AG04449 (cell line): ENCODE measurements around the gene STK4.

Source experiments
- CTCF ChIA-PET: fragments of 350-600 bp; formaldehyde crosslinking; extraction: SDS; loops from one replicate; lab custom pipeline; 2021; ENCODE audit warnings: antibody characterized with exemption; lab: Yijun Ruan, JAX
- POLR2A ChIA-PET: fragments of 400-600, 350-600 bp; formaldehyde crosslinking; extraction: SDS; loops from one replicate; lab custom pipeline; 2020; ENCODE audit warnings: antibody characterized with exemption, inconsistent platforms; lab: Yijun Ruan, JAX
- DNase-seq: peaks from one replicate; pipeline ENCODE4 v3.0.0-alpha.2; 2010; ENCODE audit warnings: low read depth, low spot score
- H3K4me3 ChIP-seq: 2 replicates; pipeline ENCODE4 v1.5.1; 2011; ENCODE audit warnings: low read depth, mild to moderate bottlenecking, control low read depth, low read length
- CTCF ChIP-seq: IDR thresholded peaks from one replicate; pipeline ENCODE4 v1.5.1; 2011; ENCODE audit warnings: mild to moderate bottlenecking, moderate library complexity, low read length, control low read depth, inconsistent platforms; ENCODE audit not compliant: insufficient read depth; ENCODE audit errors: missing control alignments

The STK4 gene

GRCh38 chr20:44990957-44991356 lies 24.6 kb downstream of the STK4 start:
- H3K4me3 ChIP-seq, result no peak overlapping the region; the same call in 1 of the 2 replicates
- DNase-seq, result no peak
- ChIA-PET POLR2A (interaction anchor here (0.7 kb wide), 1 partner anchor 9 kb away, joined by 4 read pairs; no protein-coding TSS in a partner anchor), CTCF (interaction anchor here (1.0 to 1.9 kb wide), 4 partner anchors 9 to 303 kb away, joined by 4 to 7 read pairs (median 5); no protein-coding TSS in a partner anchor)
- TF ChIP-seq CTCF, result no peak

- ChIA-PET CTCF (interaction anchor here (1.1 to 1.4 kb wide), 2 partner anchors 102 to 301 kb away, joined by 3 to 4 read pairs; no protein-coding TSS in a partner anchor), POLR2A (no interaction called here)
- no peak for TF ChIP-seq CTCF
- no peak for DNase-seq
- no peak overlapping the region for H3K4me3 ChIP-seq
Observed at GRCh38 chr20:44993343-44993742, 27.0 kb downstream of the STK4 start.

GRCh38 chr20:44997171-44997570 lies 30.9 kb downstream of the STK4 start:
- TF ChIP-seq CTCF, result no peak
- H3K4me3 ChIP-seq, result no peak overlapping the region
- no peak for DNase-seq
- POLR2A ChIA-PET, result no interaction called here
- CTCF ChIA-PET, result interaction anchor here (0.7 to 5.5 kb wide), 7 partner anchors 9 to 297 kb away, joined by 3 to 40 read pairs (median 3); no protein-coding TSS in a partner anchor

GRCh38 chr20:44997668-44998067 lies 31.4 kb downstream of the STK4 start:
- no peak overlapping the region for H3K4me3 ChIP-seq
- ChIA-PET POLR2A (no interaction called here), CTCF (interaction anchor here (0.6 to 5.5 kb wide), 5 partner anchors 8 to 137 kb away, joined by 3 to 40 read pairs (median 14); no protein-coding TSS in a partner anchor)
- TF ChIP-seq CTCF, result no peak
- no peak for DNase-seq

- POLR2A ChIA-PET, result no interaction called here
Observed at GRCh38 chr20:45008521-45009049, 42.3 kb downstream of the STK4 start.

More at GRCh38 chr20:45008521-45009049, 42.3 kb downstream of the STK4 start:
- DNase-seq, result no peak
- no peak for TF ChIP-seq CTCF
- CTCF ChIA-PET, result interaction anchor here (1.5 kb wide), 1 partner anchor 310 kb away, joined by 3 read pairs; no protein-coding TSS in a partner anchor
- H3K4me3 ChIP-seq, result no peak overlapping the region
